GM12801 (cell line): ENCODE measurements around the gene DERL3.

Experiments used
- TF ChIP-seq, protein P1 (sequence below): IDR thresholded peaks from one replicate; pipeline ENCODE4 v1.5.1; 2011; ENCODE audit warnings: control low read depth; ENCODE audit not compliant: insufficient read length; ENCODE audit errors: extremely low read depth

Gene DERL3

DNA sequence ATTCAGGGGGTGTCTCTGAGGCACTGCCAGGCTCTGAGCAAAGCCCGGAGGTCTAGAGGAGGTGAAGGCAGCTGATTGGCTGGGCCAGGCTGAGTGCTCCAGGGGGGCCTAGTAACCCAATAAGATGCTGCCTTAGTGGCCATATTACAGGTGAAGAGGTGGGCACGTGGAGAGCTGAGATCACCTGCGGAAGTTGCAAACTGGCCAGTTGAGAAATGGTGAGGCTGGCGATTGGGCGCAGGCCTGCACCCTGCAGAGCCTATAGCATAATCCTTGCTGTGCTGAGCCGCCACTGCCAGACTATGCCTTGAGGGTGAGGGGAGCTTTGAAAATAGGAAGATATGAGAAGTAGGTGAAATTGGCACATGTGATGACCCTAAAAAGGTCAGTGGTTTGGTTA lies 21.7 kb downstream of the DERL3 start:
- TF ChIP-seq, protein P1, sequence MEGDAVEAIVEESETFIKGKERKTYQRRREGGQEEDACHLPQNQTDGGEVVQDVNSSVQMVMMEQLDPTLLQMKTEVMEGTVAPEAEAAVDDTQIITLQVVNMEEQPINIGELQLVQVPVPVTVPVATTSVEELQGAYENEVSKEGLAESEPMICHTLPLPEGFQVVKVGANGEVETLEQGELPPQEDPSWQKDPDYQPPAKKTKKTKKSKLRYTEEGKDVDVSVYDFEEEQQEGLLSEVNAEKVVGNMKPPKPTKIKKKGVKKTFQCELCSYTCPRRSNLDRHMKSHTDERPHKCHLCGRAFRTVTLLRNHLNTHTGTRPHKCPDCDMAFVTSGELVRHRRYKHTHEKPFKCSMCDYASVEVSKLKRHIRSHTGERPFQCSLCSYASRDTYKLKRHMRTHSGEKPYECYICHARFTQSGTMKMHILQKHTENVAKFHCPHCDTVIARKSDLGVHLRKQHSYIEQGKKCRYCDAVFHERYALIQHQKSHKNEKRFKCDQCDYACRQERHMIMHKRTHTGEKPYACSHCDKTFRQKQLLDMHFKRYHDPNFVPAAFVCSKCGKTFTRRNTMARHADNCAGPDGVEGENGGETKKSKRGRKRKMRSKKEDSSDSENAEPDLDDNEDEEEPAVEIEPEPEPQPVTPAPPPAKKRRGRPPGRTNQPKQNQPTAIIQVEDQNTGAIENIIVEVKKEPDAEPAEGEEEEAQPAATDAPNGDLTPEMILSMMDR = no peak

DNA sequence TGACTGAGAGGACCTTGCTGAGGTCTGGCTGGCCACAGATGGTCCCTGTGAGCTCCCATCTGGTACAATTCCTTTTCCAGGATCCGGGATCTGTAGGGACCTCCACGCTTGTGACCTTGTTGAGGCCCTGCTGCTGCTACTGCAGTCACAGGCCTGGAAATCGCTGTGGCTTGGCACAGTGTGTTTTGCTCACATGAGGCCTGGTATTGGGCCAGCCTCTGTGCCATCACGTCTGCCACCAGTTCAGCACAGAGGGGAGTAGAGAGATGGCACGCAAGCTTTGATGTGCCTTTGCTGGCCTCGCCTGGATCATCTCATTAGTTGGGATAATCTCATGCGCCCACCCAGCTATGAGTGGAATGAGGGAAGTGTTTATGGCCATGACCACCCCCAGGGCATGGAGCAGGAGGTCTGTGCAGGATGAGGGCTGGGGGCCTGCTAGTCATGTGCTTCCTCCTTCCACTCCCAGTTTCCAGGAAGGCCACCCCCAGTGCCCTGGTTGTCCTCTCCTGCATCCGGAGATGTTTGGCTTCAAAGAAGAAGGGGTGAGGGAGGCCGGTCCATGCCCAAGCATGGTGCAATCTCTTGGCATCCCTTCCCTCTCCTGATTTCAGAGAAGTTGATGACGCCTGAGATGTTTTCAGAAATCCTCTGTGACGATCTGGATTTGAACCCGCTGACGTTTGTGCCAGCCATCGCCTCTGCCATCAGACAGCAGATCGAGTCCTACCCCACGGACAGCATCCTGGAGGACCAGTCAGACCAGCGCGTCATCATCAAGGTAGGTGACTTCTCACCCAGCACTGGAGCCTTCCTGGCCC lies 22.4 kb downstream of the DERL3 start:
- TF ChIP-seq, protein P1 = no peak

DNA sequence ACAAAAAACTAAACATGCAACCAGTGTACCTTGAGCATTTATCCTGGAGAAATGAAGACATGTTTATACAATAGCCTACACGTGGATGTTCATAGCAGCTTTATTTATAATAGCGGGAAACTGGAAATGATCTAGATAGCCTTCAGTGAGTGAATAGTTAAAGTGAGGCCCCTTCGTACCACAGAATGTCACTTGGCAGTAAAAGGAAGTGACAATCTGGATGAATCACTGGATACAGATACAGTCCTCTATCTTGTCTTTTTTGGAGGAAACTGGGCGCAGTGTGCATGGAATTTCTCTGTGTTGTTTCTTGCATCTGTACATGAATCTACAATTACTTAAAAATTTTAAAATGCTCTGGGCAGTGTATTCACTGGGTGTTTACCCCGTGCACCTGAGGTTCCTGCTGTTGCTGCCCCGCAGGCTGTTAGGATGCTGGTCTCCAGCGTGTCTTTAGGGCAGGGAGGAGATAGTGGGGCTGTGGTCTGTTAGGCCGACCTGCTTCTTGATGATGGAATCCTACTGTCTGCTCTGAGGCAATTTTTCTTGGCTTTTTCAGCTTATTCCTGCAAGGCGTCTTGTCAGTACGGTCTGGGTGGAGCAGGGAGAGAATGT lies 23.2 kb downstream of the DERL3 start:
- TF ChIP-seq, protein P1 = no peak

DNA sequence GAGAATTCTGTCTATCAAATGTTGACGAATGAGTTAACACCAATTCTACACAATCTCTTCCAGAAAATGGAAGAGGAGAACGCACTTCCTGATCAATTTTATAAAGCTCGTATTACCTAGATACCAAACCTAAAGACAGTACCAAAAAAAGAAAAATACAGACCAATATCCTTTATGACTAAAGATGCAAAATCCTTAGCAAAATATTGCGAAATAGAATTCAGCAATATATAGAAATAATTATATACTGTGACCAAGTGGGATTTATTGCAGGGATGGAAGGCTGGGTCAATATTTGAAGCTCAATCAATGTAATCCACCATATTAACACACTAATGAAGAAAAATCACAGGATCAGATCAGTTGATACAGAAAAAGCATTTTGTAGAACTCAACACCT lies 26.4 kb downstream of the DERL3 start:
- TF ChIP-seq, protein P1 = no peak

DNA sequence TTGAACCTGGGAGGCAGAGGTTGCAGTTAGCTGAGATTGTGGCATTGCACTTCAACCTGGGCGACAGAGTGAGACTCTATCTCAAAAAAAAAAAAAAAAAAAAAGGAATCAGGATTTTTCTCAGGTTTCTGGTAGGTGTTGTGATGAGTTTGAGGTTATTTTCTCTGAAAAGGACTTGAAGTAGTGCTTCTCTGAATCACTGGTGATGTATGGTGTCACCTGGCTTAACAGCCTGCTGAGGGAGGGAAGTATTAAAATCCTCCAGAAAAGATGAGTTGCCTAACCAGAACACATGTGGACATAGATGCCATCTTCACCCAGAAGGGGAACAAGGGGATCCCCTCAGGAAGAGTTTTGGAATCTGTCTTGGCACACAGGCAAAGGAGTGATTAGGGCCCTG lies 32.0 kb downstream of the DERL3 start:
- TF ChIP-seq, protein P1 = no peak

DNA sequence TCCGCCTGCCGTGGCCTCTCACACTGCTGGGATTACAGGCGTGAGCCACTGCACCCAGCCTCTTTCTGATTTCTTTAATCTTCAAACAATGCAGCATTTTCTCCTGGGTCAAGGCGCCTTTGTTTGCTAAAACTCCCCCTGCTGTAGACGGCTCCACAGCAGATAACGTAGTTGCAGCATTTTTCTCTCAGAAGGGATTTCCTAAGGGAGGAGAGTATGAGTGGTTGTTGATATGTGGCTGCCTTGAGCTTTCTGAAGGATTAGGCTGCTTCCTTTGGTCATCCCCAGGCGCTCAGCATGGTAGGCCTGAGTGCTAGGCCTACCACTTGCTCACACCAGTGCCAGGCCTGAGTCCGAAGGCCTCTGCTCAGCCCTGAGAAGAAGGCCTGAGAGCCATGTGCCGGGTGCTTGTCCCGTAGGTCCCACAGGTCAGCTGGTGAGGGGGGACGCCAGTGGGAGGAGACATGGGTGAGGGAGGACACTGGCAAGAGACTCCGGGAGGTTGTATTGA lies 34.0 kb downstream of the DERL3 start:
- TF ChIP-seq, protein P1 = no peak

DNA sequence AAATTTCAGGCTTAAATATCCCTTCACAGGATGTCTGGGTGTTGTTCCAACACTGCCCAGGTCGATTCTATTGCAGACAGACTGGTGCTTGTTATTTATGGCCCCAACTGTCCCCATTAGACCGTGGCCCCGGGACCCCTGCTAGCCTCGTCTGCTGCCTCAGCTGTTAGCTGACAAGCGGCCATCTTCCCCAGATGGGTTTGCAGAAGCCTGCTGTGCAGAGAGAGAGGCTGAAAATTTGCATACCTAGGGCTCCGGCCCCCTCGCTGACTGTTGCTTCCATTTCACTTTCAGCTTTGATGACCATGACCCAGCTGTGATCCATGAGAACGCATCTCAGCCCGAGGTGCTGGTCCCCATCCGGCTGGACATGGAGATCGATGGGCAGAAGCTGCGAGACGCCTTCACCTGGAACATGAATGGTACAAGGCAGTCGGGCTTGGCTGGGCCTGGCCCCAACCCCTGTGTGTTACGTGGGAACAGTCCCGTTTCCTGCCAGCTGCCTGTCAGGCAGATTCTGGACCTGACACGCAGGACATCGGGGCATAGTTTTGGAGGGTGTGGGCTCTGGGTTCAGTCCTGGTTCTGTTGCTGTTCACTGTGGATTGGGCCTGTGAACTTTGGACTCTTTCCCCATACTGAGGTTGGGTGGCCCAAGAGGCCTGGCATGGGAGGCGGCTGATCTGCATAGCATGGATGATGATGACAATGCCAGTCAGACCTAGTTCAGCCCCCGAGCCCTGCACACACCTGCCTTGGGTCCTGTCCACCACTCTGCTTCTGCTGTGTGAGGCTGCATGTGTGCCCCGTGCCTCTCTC lies 35.6 kb downstream of the DERL3 start:
- TF ChIP-seq, protein P1 = no peak
